K562 (cell line): ENCODE results near the gene MTERF2. TPM values are rescaled to one million over a fixed set of nuclear protein-coding genes. Genes with fewer than 3 reads are reported as not detected.

Experiments
- ATAC-seq: fragments of 200-7000 bp; cut with Tn5 transposase; 3 replicates; pipeline ENCODE4 v1.9.1; 2020; ENCODE audit warnings: moderate library complexity
- BruUV-seq: library from RNA; stranded (reverse); fragments of 400-500 nt; replicated peaks from 2 replicates; lab custom pipeline; 2021; lab: Mats Ljungman, UMichigan
- CTCF ChIA-PET: fragments of 300-600 bp; formaldehyde crosslinking; extraction: SDS; loops from one replicate; lab custom pipeline; 2021; ENCODE audit warnings: low intra/inter-chr PET ratio; lab: Yijun Ruan, JAX
- POLR2A ChIA-PET: fragments of 300-600, 350-650 bp; sonication (Branson Sonifier 250); formaldehyde crosslinking; extraction: SDS; loops from one replicate; lab custom pipeline; 2021; ENCODE audit warnings: antibody characterized with exemption, inconsistent platforms; lab: Yijun Ruan, JAX
- DNase-seq, 4 experiments: peaks; one replicate each; pipeline versions ENCODE4 v3.0.0 to v3.0.0-alpha.2; 2011 to 2018; ENCODE audit warnings: low spot score in 3 of 4, mixed read lengths in 3 of 4; ENCODE audit errors: extremely low read depth in 1 of 4
- FAIRE-seq: peaks from 2 replicates; lab custom pipeline; 2011; peaks lifted over from hg19 to GRCh38; lab: Jason Lieb, UNC
- H2AFZ ChIP-seq: 2 replicates; pipeline ENCODE4 v1.6.0; 2011; ENCODE audit warnings: low read depth, low read length, control low read depth, inconsistent platforms
- H3K27ac ChIP-seq: fragments of 200-600 bp; 3 replicates; pipeline ENCODE4 v1.8.0; 2011; ENCODE audit warnings: low read depth, mild to moderate bottlenecking, control low read depth, inconsistent platforms, low read length, moderate library complexity, mixed read lengths; ENCODE audit errors: extremely low read depth
- H3K27me3 ChIP-seq, 2 experiments: fragments of 300-600 bp in 1 of 2; 2 replicates in 1 of 2; 3 replicates in 1 of 2; pipeline versions ENCODE4 v1.6.0 to v1.8.0; 2011; ENCODE audit warnings: inconsistent platforms in 2 of 2, low read length in 2 of 2, mild to moderate bottlenecking in 1 of 2, mixed read lengths in 1 of 2, moderate library complexity in 1 of 2; ENCODE audit not compliant: control insufficient read depth in 2 of 2, insufficient read depth in 2 of 2
- H3K36me3 ChIP-seq: fragments of 300-600 bp; 3 replicates; pipeline ENCODE4 v1.8.0; 2011; ENCODE audit warnings: mild to moderate bottlenecking, low read length, inconsistent platforms; ENCODE audit not compliant: control insufficient read depth, insufficient read depth
- H3K4me1 ChIP-seq, 2 experiments: fragments of 200-600 bp in 1 of 2; replicated peaks in 1 of 2; 2 replicates in 1 of 2; 3 replicates in 1 of 2; pipeline versions ENCODE4 v1.5.1 to v1.8.0; 2011; ENCODE audit warnings: inconsistent platforms in 2 of 2, low read length in 2 of 2, mild to moderate bottlenecking in 1 of 2, mixed read lengths in 1 of 2, moderate library complexity in 1 of 2; ENCODE audit not compliant: control insufficient read depth in 2 of 2, insufficient read depth in 2 of 2
- H3K4me2 ChIP-seq: 2 replicates; pipeline ENCODE4 v1.6.1; 2011; ENCODE audit warnings: low read length, control low read depth, inconsistent platforms, mixed read lengths; ENCODE audit not compliant: insufficient read depth
- H3K4me3 ChIP-seq: fragments of 200-600 bp; sonication (generic), shearing (Covaris generic); 2 replicates; pipeline ENCODE4 v1.5.1; 2016; ENCODE audit warnings: control low read depth, inconsistent platforms
- H3K79me2 ChIP-seq: fragments of 200-600 bp; 3 replicates; pipeline ENCODE4 v1.8.0; 2011; ENCODE audit warnings: low read length, inconsistent platforms; ENCODE audit not compliant: control insufficient read depth, insufficient read depth
- H3K9ac ChIP-seq, 2 experiments: 2 replicates each; pipeline versions ENCODE4 v1.6.0 to v1.6.1; 2011; ENCODE audit warnings: low read depth in 2 of 2, low read length in 2 of 2, control low read depth in 1 of 2, inconsistent platforms in 1 of 2, mild to moderate bottlenecking in 1 of 2, mixed read lengths in 1 of 2; ENCODE audit not compliant: insufficient read depth in 1 of 2
- H3K9me1 ChIP-seq: one replicate; pipeline ENCODE4 v1.6.0; 2011; ENCODE audit warnings: inconsistent platforms, mild to moderate bottlenecking, low read length, moderate library complexity; ENCODE audit not compliant: control insufficient read depth, insufficient read depth
- H3K9me3 ChIP-seq: replicated peaks from 2 replicates; pipeline ENCODE4 v1.5.1; 2011; ENCODE audit warnings: low read depth, low read length, inconsistent platforms; ENCODE audit not compliant: control insufficient read depth, insufficient read depth
- H4K20me1 ChIP-seq: replicated peaks from 2 replicates; pipeline ENCODE4 v1.6.1; 2011; ENCODE audit warnings: low read length, inconsistent platforms, mixed read lengths; ENCODE audit not compliant: control insufficient read depth, insufficient read depth
- ARNT ChIP-seq, 2 experiments: fragments of 450-650 bp; IDR thresholded peaks; 2 replicates each; pipeline ENCODE4 v1.6.1; 2016; ENCODE audit warnings: mild to moderate bottlenecking in 1 of 2
- E4F1 ChIP-seq: fragments of 250-450 bp; sonication (Bioruptor Pico); IDR thresholded peaks from 2 replicates; pipeline ENCODE4 v1.5.0; 2021; ENCODE audit warnings: mild to moderate bottlenecking, borderline replicate concordance
- ELF1 ChIP-seq: fragments of 200-800 bp; sonication (Bioruptor generic); IDR thresholded peaks from 2 replicates; pipeline ENCODE4 v1.6.1; 2016; ENCODE audit warnings: missing genetic modification characterization, missing compliant biosample characterization
- ESRRB ChIP-seq: fragments of 250-450 bp; sonication (Bioruptor Pico); IDR thresholded peaks from 2 replicates; pipeline ENCODE4 v1.5.0; 2020; ENCODE audit warnings: mild to moderate bottlenecking, moderate library complexity, borderline replicate concordance
- THAP12 ChIP-seq: fragments of 250-450 bp; sonication (Bioruptor Pico); IDR thresholded peaks from 2 replicates; pipeline ENCODE4 v1.9.0; 2021; ENCODE audit warnings: mild to moderate bottlenecking, inconsistent platforms
- ZMIZ1 ChIP-seq, 2 experiments: fragments of 150-350 bp in 1 of 2; IDR thresholded peaks; 2 replicates each; pipeline ENCODE4 v1.6.1; 2012 to 2016; ENCODE audit warnings: low read depth in 2 of 2, low read length in 2 of 2, mild to moderate bottlenecking in 1 of 2, moderate library complexity in 1 of 2
- WGBS: fragments of 100-300 bp; shearing (Covaris generic); methylation state at CpG from one replicate; pipeline ENCODE4 v1.1.6; 2016; ENCODE audit warnings: low coverage, mixed read lengths; ENCODE audit not compliant: insufficient coverage; ENCODE audit errors: missing lambda C conversion rate; 5-methylcytosine and 5-hydroxymethylcytosine counted together
- in situ Hi-C: fragments of 300-500 bp; cut with MboI; formaldehyde crosslinking; loops from 4 replicates; pipeline ENCODE4 v1.15.0; 2018; ENCODE audit warnings: inconsistent platforms, mixed read lengths
- intact Hi-C: fragments of 100-400 bp; cut with micrococcal nuclease; formaldehyde crosslinking; loops from 2 replicates; pipeline ENCODE4 v1.14.2; 2022
- polyA plus RNA-seq, 8 experiments: library from polyadenylated mRNA; depleted of rRNA in 4 of 8; stranded (reverse) in 5 of 8; unstranded in 3 of 8; fragments of >200 nt; fragmentation: Nextera tagmentation in 2 of 8; fragmentation: Illumina TruSeq in 1 of 8; extraction: Ambion mirVana in 2 of 8; extraction: Trizol in 1 of 8; gene quantifications; 2 replicates each; pipeline versions ENCODE4 v1.2.1 to v1.2.3, GENCODE V29; 2011 to 2014; ENCODE audit warnings: inconsistent platforms in 1 of 8, missing spikeins in 1 of 8
- total RNA-seq, 7 experiments: library from RNA; depleted of rRNA in 6 of 7; stranded (reverse); fragments of >200 nt in 6 of 7; fragmentation: Illumina TruSeq in 2 of 7; extraction: Trizol in 2 of 7; gene quantifications; 2 replicates each; pipeline versions ENCODE4 v1.2.1 to v1.2.3, GENCODE V29; 2011 to 2021; ENCODE audit warnings: low replicate concordance in 1 of 7

MTERF2 gene
- total and polyA plus RNA-seq, 9 of the 15 experiments (the other 6 are each of a cell fraction or from before 2014, with no cell fraction given), result 10.0 to 63.2 (median 33.2) TPM

- no peak for DNase-seq
- no peaks in the 10 kb centered on the region for H3K9me1 ChIP-seq
- H4K20me1 ChIP-seq, result no peaks in the 10 kb centered on the region; the same call in 1 of the 2 replicates
- TF ChIP-seq ESRRB (CRISPR knock-in tag) (no peak), THAP12 (CRISPR knock-in tag) (no peak), E4F1 (no peak), ELF1 (no peak), ARNT (IDR thresholded peaks at IDR 0.05) (no peak), ZMIZ1 (IDR thresholded peaks at IDR 0.05; ENCODE audit: low read depth in 2 of 2, low read length in 2 of 2) (no peak)
- POLR2A ChIA-PET, result interaction anchor here (0.6 to 1.3 kb wide), 2 partner anchors 16 to 24 kb away, joined by 3 to 5 read pairs; no protein-coding TSS in a partner anchor
- H3K9me3 ChIP-seq, result no peaks in the 10 kb centered on the region
- H2AFZ ChIP-seq, result no peak overlapping the region
- CTCF ChIA-PET, result no interaction called here
- H3K27ac ChIP-seq, result no peak overlapping the region
- no peak overlapping the region for H3K9ac ChIP-seq
- no peaks in the 10 kb centered on the region for H3K27me3 ChIP-seq
- peaks cover 0 to 4% of the 10 kb centered on the region in 2 experiments; a peak in 2 of 5 replicates for H3K4me1 ChIP-seq
- no peak overlapping the region for H3K4me3 ChIP-seq
- WGBS, result 88% methylated on average over 3 of the region's 3 CpGs
- no peak overlapping the region for H3K4me2 ChIP-seq
- no peak for ATAC-seq
- H3K36me3 ChIP-seq, result peaks cover 23% of the 10 kb centered on the region; the same call in 2 of the 3 replicates
- peaks cover 83% of the 10 kb centered on the region for H3K79me2 ChIP-seq
- no peak for FAIRE-seq
- no TSS peak for BruUV-seq
- intact Hi-C loops (no loop called here), in situ Hi-C loops (no loop called here)
These were observed 26.5 kb downstream of the MTERF2 start for GRCh38 chr12:106960443-106960842.
